GM19351 (cell line): ENCODE results near the gene PRRG1.
"Not testable (repeated sequence)": the region's sequence is repeated elsewhere in the genome, so short reads cannot be mapped to it uniquely, and the experiment has no call there.

Source experiments
- ATAC-seq: cut with Tn5 transposase; IDR thresholded peaks from one replicate; pipeline ENCODE4 v1.9.1; 2021; ENCODE audit warnings: mild to moderate bottlenecking, moderate library complexity; ENCODE audit not compliant: unreplicated experiment

PRRG1 gene

DNA sequence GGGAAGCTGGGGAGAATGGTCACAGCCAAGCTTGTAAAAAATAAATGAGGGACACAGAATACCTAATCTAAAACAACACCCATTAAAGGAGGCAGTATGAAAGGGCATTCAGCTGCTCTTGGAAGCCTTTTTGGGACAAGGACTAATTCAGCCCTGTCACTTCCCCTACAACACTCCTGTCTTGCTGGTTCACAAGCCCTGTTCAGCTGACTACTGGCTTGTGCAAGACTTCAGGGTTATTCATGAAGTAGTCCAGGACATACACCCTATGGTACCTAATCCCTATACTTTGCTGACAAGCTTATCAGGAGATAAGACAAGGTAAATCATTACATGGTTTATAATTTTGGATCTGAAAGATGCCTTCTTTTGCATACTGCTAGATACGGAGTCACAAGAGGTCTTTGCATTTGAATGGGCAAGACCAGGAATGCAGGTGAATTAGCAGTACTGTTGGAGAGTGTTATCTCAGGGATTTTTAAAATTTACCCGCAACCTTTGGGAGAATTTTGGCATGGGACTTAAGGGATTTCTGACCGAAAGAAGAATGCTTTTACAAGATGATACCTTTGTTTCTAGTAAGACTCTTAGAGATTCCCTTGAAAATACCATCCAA is 119.1 kb downstream of the PRRG1 start:
- no peak for ATAC-seq

DNA sequence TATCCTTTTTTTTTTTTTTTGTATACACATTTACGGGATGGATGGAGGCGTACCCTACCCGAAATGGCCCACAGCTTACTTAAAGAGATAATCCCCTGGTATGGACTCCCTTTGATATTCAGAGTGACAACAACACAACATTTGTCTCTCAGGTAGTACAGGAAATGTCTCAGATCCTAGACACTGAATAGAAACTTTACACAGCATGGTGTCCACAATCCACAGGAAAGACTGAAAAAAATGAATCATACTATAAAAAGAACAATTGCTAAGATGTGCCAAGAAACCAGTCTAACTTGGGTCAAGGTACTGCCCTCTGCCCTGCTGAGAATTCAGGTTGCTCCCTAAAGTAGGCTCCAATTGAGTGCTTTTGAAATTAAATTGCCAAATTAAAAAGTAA is 121.5 kb downstream of the PRRG1 start:
- no peak for ATAC-seq

GRCh38 chrX:37472836-37473235 is 123.7 kb downstream of the PRRG1 start:
- ATAC-seq: no peak

DNA sequence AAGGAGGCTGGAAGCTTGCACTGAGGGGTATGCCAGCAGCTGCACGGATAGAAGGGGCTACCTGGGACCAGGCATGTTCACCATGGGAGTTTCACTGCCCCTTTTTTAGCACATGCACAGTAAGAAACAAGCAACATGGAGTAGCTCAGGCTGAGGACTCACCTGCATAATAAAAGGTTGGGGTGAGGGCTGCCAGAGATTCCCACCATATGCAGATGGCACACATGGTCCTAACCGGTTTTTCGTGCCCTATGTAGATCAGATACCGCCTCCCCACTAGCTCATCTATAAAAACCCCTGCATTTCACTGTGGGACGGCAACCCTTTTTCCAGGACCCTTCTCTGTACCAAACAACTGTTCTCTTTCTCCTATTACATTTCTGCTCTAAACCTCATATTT is 125.3 kb downstream of the PRRG1 start:
- ATAC-seq: no peak

GRCh38 chrX:37476571-37477170 is 127.5 kb downstream of the PRRG1 start:
- no peak for ATAC-seq

- ATAC-seq: not testable (repeated sequence)
These were observed 135.2 kb downstream of the PRRG1 start for GRCh38 chrX:37484335-37484734.

- ATAC-seq: no peak
These were observed 136.3 kb downstream of the PRRG1 start for GRCh38 chrX:37485429-37485828.

DNA sequence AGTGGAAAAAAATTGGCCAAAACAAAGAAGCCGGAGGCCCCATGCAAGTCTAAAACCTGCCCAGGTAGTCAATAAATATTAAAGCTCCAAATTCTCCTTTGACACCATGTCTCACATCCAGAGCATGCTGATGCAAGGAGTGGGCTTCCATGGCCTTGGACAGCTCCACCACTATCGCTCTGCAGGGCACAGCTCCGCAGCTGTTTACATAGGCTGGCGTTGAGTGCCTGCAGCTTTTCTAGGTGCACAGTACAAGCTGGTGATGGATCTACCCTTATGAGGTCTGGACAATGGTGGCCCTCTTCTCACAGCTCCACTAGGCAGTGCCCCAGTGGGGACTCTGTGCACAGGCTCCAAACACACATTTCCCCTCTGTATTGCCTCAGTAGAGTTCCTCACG is 138.1 kb downstream of the PRRG1 start:
- no peak for ATAC-seq

- no peak for ATAC-seq
These were observed 139.2 kb downstream of the PRRG1 start for GRCh38 chrX:37488323-37488722.

- no peak for ATAC-seq
These were observed 142.5 kb downstream of the PRRG1 start for GRCh38 chrX:37491686-37492085.

DNA sequence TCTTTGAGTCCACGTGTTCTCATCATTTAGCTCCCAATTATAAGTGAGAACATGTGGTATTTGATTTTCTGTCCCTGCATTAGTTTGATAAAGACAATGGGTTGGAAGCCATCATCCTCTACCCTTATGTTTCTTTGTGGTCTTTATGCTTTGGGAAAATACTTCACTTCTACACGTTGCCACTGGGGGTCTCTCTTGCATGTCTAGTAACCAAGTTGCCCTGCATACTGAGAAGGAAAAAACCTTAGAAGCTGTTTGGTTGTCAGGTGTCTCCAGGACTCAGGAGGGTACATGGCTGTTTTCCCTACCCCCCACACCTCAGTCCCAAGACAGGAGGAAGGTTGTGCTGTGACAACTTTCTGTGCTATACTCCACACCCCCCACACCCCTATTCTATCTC is 146.6 kb downstream of the PRRG1 start:
- ATAC-seq: peak; percentile 72

DNA sequence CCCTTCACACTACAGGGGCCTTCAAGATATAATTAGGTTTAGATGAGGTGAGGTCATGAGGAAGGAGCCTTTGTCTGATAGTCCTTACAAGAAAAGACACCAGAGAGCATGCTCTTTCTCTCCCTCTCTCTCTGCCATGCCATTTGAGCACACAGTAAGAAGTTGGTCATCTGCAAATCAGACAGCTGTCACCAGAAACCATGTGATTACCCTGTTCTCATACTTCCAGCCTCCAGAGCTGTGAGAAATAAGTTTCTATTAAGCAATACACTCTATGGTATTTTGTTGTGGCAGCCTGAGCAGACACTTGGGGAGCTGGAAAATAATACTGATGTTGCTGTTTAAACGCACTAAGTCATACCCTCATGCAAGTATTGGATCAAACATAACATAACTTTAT is 148.0 kb downstream of the PRRG1 start:
- ATAC-seq: not testable (repeated sequence)

GRCh38 chrX:37498323-37498722 is 149.2 kb downstream of the PRRG1 start:
- not testable (repeated sequence) for ATAC-seq

DNA sequence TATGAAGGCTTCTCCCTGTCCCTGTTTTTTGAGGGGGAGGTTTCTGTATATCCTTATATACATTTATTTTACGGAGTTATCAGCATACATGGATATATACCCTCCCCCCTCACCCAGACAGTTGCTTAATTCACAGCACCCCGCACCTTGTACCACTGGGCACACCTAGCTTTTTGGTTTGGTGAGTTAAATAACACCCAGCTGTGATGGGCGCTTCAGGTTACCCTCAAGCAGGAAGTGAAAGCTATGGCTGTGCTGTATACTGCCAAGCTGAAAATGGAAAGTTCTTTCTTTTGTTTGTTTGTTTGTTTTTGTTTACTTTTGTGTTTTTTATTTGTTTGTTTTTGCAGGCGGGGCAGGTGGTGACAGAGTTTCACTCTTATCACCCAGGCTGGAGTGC is 150.5 kb downstream of the PRRG1 start:
- not testable (repeated sequence) for ATAC-seq

DNA sequence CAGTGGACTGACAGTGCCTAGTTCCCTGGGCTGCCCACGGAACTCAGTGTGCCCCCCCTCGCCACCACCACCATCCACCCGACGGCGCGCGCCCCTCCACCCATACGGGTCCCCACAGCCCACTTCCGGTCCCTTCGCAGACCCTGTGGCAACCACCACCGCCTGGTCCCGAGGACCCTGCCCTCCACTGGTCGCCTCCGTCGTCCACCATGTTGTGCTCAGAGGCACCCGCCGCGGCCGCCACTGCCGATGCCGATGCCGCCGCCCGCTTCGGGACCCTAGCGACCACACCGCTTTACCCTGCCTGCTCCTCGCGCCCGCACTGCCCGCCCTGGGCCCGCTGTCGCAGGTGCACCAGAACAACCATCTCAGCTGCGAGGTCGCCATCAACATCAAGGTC is 155.8 kb downstream of the PRRG1 start:
- no peak for ATAC-seq
